ENCODE measurements around the gene DPYSL5. TPM values are rescaled to one million over a fixed set of nuclear protein-coding genes. Genes with fewer than 3 reads are reported as not detected.

Gene DPYSL5
- total RNA-seq, 6 experiments from 2014 or later: not detected

DNA sequence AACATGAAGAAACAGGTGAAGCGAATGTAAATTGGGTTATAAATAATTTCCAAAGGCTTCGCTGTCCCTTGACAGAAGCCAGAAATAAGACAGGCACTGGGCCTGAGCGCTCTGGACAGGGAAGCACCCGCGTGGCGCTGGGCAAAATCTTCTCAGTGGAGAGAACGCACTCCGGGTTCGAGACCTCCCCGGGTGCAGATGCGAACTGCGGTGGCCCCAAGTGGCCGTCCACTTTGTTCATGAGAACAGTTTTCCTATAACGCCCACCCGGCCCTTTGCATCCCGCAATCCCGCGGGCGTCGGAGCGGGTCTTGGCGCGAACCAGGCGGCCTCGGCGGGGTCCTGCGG, 651 bp upstream of the DPYSL5 start:
- Histone ChIP-seq H3K4me1 (peaks cover 0 to 21% (median 3%) of the 10 kb centered on the region in 4 donors), H3K36me3 (no peaks in the 10 kb centered on the region), H3K4me3 (no peak overlapping the region), H3K27me3 (peaks cover 0 to 28% of the 10 kb centered on the region in 2 donors), H3K9me3 (no peaks in the 10 kb centered on the region), H3K27ac (no peak overlapping the region)
- ATAC-seq (no peak), DNase-seq (no peak)
- no peak for TF ChIP-seq POLR2A (IDR thresholded peaks at IDR 0.05)
- TF ChIP-seq, protein P1, sequence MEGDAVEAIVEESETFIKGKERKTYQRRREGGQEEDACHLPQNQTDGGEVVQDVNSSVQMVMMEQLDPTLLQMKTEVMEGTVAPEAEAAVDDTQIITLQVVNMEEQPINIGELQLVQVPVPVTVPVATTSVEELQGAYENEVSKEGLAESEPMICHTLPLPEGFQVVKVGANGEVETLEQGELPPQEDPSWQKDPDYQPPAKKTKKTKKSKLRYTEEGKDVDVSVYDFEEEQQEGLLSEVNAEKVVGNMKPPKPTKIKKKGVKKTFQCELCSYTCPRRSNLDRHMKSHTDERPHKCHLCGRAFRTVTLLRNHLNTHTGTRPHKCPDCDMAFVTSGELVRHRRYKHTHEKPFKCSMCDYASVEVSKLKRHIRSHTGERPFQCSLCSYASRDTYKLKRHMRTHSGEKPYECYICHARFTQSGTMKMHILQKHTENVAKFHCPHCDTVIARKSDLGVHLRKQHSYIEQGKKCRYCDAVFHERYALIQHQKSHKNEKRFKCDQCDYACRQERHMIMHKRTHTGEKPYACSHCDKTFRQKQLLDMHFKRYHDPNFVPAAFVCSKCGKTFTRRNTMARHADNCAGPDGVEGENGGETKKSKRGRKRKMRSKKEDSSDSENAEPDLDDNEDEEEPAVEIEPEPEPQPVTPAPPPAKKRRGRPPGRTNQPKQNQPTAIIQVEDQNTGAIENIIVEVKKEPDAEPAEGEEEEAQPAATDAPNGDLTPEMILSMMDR (IDR thresholded peaks at IDR 0.05): no peak
- intact Hi-C loops (cut with DNase I): loop anchor here (5.0 to 10.0 kb wide), 2 partner anchors 95 to 178 kb away; no protein-coding TSS in a partner anchor
- 5% methylated on average over 11 of the region's 27 CpGs for WGBS (ENCODE audit: insufficient coverage, low coverage, low lambda C conversion rate, missing lambda C conversion rate)

DNA sequence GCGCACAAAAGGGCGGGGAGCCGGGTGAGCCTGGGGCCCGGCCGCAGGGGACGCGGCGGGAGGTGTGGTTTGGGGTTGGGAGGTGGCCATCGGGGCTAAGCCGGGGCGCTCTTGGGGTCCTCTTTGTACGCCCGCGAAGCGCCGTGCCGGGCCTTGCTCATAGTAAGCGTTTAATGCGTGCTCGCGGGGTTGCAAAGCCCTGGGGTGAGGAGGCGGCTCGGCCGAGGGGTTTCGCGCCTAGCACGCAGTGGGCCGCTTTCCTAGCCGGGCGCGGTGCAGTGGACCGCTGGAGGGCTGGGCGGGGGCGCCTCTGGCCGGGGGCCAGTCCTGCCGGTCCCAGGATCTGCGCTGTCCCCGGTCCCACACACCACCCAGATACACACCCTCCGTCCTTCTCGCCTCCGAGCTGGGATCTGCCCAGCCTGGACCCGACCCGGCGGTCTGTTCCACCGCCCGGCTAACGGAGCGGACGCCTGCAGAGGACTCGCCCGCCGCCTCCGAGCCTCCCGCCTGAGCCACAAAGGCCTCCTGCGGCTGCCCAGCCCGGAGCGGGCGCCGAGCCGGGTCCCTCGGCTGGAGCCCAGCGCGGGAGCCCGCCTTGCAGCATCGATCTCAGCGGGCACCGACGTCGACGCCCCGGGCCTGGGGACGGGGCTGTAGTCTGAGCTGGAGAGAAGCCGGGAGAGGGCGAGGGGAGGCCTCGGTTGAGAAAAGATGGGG, 564 bp downstream of the DPYSL5 start:
- H3K4me3 ChIP-seq: no peak overlapping the region

DNA sequence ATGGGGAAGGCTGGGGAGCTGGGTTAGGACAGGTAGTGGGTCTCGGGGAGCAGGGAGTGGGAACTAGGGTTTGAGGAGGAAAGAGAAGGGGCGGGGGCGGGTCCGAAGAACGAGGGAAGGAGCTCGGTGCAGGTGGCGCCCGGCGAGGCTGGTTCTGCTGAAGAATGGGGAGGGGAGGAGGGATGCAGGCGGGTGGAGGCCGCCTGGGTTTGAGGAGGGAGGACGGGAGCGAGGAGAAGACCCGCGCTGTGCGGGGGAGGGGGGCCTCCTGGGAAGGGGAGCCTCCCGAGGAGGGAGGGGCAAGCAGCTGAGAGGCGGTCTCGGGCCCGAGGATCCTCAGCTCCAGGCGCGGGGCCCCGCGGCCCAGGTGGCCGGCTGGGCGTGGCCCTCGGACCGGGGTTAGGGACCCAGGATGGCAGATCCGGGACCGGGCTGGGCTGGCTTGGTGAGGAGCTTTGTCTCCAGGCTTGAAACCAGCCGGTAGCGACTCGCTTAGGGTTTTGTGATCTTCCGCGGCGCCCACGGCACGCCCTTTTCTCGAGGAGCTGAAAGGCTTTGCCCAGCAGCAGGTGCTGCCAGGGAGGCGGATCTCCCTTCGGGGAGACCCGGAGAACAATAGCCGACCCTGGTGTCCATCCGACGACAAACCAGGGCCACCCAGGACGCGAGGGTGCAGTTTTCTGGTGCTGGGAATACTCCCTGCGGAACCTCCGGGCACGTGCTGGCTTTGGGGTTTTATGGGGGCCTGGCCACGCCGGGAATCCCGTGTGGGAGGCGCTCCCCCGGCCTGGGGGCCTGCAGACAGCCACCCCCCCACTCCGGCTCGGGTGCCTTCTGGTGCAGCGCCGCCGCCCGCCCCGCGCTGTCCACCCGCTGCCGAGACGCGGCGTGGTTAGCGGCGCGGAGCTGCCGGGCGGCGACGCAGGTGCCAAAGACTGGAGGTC, 1.4 kb downstream of the DPYSL5 start:
- Histone ChIP-seq H3K27ac (no peak overlapping the region), H3K36me3 (no peaks in the 10 kb centered on the region), H3K27me3 (peaks cover 0 to 28% of the 10 kb centered on the region in 2 donors), H3K4me1 (peaks cover 0 to 21% (median 3%) of the 10 kb centered on the region in 4 donors), H3K4me3 (no peak overlapping the region), H3K9me3 (no peaks in the 10 kb centered on the region)
- intact Hi-C loops (cut with DNase I): loop anchor here (5.0 to 10.0 kb wide), 2 partner anchors 93 to 175 kb away; no protein-coding TSS in a partner anchor
- no peak for TF ChIP-seq POLR2A (IDR thresholded peaks at IDR 0.05)
- TF ChIP-seq, protein P1 (IDR thresholded peaks at IDR 0.05): no peak
- no peak for ATAC-seq
- WGBS (ENCODE audit: insufficient coverage, low coverage, low lambda C conversion rate, missing lambda C conversion rate): 3% methylated on average over 22 of the region's 75 CpGs
- no peak for DNase-seq

More for the DNA sequence above, 564 bp downstream of the DPYSL5 start:
- no peak for TF ChIP-seq POLR2A (IDR thresholded peaks at IDR 0.05)
- TF ChIP-seq, protein P1 (IDR thresholded peaks at IDR 0.05): no peak
- no peaks in the 10 kb centered on the region for H3K9me3 ChIP-seq
- ATAC-seq (peak; percentile 25 to 46 (median 32)), DNase-seq (peak in 1 of 3 donors; percentile 23)
- intact Hi-C loops (cut with DNase I): loop anchor here (5.0 to 10.0 kb wide), 2 partner anchors 94 to 176 kb away; no protein-coding TSS in a partner anchor
- H3K36me3 ChIP-seq: no peaks in the 10 kb centered on the region
- no peak overlapping the region for H3K27ac ChIP-seq
- WGBS (ENCODE audit: insufficient coverage, low coverage, low lambda C conversion rate, missing lambda C conversion rate): 1% methylated on average over 18 of the region's 75 CpGs
- H3K4me1 ChIP-seq: peaks cover 0 to 21% (median 3%) of the 10 kb centered on the region in 4 donors
- peaks cover 0 to 28% of the 10 kb centered on the region in 2 donors for H3K27me3 ChIP-seq

DNA sequence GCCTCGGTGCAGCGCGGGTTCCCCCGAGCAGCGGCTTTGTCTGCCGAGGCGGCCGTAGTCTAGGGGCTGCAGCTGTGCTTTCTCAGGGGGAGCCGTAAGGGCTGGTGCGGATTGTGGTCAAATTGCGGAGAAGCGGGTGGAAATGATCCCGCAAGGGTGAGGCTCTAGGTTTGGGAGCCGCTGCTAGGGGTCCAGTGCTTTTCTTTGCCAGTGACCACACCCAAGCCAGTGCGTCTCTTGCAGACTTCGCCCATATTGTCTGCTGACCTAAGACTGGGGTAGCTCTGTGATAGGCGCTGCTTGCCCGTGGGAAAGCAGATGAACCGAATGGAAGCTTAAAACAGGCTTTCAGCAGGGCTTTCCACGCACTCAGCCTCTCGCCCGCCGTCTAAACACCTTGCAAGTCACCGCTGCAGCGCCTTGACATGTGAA, 2.1 kb downstream of the DPYSL5 start:
- Histone ChIP-seq H3K9me3 (no peaks in the 10 kb centered on the region), H3K27ac (no peak overlapping the region), H3K4me3 (no peak overlapping the region), H3K36me3 (no peaks in the 10 kb centered on the region), H3K27me3 (peaks cover 0 to 28% of the 10 kb centered on the region in 2 donors), H3K4me1 (peaks cover 0 to 21% (median 3%) of the 10 kb centered on the region in 4 donors)
- DNase-seq (no peak), ATAC-seq (no peak)
- 59% methylated on average over 9 of the region's 25 CpGs for WGBS (ENCODE audit: insufficient coverage, low coverage, low lambda C conversion rate, missing lambda C conversion rate)
- TF ChIP-seq POLR2A (IDR thresholded peaks at IDR 0.05): no peak
- TF ChIP-seq, protein P1 (IDR thresholded peaks at IDR 0.05): no peak
- intact Hi-C loops (cut with DNase I): loop anchor here (5.0 to 10.0 kb wide), 2 partner anchors 92 to 175 kb away; no protein-coding TSS in a partner anchor

Data from right lobe of liver (tissue), 6 donors.